HG02884 (cell line): ENCODE data around the gene RAB14.
"Not testable (repeated sequence)": the region's sequence is repeated elsewhere in the genome, so short reads cannot be mapped to it uniquely, and the experiment has no call there.

Source experiments
- ATAC-seq: cut with Tn5 transposase; IDR thresholded peaks from one replicate; pipeline ENCODE4 v1.9.1; 2021; ENCODE audit warnings: mild to moderate bottlenecking, moderate library complexity; ENCODE audit not compliant: unreplicated experiment

RAB14 gene

DNA sequence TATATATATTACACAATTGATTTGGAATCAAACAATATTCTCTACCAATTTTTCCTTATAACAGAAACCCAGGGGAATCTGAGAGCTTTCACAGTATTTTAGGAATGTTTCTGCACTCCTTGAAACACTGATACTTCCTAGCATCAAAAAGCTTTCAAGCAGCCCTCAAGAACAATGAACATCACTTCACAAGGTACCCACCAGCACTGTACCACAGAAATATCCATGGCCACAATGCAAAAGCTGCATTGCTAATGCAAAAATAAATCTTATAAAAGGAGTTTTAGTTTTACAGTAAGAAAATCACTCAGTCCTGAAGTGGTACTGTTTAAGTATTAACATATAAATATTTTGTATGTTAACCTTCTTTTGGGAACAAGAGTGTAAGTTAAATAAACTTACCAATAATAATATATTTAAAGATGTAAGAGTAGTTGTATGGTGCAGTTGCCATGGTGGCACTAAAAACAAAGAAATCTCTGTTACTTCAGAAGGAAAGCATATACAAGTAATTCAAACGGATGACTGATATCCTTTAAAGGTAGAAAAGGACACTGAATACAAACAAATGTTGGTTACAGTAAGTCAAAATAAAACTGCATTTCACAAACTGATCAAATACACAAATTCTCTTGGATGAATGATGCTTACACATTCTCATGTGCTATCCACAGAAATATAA lies 8.6 kb downstream of the RAB14 start:
- ATAC-seq: no peak

- no peak for ATAC-seq
Observed at GRCh38 chr9:121192518-121192917, 9.2 kb downstream of the RAB14 start.

DNA sequence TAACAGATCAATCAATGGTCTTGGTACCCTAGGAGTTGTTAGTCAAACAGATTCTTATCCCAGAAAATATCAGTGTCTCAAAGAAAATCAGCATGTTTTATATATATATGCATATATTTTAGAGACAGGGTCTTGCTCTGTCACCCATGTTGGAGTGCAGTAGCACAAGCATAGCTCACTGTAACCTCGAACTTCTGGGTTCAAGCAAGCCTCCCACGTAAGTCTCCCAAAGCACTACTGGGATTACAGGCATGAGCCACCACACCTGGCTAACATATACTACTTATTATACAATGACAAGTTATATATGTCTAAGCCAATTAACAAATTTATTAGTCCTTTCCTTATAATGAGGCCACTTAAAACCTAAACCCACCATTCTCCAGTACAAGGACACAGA lies 10.4 kb downstream of the RAB14 start:
- ATAC-seq: no peak

- no peak for ATAC-seq
Observed at GRCh38 chr9:121189660-121190059, 12.0 kb downstream of the RAB14 start.

DNA sequence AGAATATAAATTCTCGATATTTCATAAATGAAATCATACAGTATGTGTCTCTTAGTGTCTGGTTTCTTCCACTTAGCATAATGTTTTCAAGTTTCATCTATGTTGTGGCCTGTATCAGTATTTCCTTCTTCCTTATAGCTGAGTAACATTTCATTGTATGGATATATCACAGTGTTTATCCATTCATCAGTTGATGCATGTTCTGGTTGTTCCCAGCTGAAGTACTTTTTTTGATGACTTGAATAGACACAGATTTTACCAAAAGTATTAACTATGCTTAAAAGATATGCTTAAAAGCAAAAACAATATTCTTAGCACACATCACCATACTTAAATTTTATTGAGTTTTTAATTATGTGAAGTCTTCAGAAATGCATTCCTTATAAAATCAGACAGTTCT lies 12.7 kb downstream of the RAB14 start:
- ATAC-seq: no peak

- no peak for ATAC-seq
Observed at GRCh38 chr9:121187636-121188305, 13.9 kb downstream of the RAB14 start.

DNA sequence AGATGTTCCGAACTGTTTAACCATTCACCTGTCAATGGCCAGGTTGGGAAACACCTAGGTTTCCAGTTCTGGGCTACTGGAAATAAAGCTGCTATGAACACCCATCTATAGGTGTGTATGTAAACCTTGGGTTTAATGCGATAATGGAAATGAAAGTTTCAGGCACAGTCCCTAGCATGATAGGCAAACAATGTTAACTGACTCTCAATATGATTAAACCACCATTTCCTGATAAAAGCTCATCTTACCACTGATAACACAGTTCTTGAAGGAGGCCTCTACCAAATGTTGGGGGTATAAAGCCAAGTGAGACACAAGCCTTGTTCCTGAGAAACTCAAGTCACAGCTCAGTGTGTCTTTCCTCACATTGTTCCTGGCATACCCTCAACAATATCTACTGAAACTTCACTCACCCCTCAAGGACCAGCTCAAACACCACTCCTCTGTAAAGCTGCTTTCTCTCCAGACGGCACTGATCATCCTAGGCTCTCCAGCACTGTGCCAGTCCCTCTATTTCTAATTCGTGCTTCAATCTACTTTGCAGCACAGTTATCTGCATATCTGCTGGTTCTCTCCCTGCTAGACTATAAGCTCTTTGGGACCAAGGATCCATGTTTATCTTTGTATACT lies 15.8 kb downstream of the RAB14 start:
- no peak for ATAC-seq

DNA sequence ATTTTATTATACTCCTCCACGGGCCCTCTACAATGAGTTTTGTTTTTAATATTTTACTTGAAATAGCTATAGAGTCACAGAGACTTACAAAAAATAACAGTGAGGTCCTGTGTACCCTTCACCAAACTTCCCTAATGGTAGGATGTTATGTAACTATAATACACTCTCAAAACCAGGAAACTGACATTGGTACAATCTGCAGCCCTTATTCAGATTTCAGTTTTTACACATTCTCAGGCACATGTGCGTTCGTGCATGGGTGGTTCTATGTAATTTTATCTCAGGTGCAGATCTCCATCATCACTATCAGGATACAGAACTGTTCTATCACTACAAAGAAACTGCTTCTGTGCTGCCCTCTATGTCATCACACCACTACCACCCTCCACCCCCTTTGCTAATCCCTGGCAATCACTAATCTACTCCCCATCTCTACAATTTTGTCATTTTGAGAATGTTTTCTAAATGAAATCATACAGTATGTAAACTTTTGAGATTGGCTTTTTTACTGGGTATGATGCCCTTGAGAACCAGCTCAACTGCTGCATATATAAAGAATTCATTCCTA lies 16.4 kb downstream of the RAB14 start:
- ATAC-seq: no peak

DNA sequence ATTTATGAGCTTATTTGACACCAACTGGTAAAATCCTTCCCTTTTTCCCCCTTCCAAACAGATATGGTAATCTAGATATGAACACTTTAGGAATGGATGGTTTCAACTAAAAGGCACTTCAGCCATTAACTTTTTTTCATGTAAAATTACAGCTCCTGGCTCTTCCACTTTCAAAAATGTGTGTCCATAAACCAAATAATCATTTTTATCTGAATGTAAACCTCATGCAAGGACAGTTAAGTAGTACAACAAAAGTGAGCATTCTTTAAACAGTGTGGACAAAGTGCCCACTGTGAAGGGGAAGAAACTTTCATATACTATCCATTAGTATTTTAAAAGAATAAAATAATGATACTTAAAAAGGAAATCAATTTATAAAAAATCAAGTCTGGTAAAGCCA lies 17.2 kb downstream of the RAB14 start:
- no peak for ATAC-seq

GRCh38 chr9:121183666-121184423 lies 17.8 kb downstream of the RAB14 start:
- ATAC-seq: no peak

GRCh38 chr9:121182989-121183388 lies 18.7 kb downstream of the RAB14 start:
- no peak for ATAC-seq

DNA sequence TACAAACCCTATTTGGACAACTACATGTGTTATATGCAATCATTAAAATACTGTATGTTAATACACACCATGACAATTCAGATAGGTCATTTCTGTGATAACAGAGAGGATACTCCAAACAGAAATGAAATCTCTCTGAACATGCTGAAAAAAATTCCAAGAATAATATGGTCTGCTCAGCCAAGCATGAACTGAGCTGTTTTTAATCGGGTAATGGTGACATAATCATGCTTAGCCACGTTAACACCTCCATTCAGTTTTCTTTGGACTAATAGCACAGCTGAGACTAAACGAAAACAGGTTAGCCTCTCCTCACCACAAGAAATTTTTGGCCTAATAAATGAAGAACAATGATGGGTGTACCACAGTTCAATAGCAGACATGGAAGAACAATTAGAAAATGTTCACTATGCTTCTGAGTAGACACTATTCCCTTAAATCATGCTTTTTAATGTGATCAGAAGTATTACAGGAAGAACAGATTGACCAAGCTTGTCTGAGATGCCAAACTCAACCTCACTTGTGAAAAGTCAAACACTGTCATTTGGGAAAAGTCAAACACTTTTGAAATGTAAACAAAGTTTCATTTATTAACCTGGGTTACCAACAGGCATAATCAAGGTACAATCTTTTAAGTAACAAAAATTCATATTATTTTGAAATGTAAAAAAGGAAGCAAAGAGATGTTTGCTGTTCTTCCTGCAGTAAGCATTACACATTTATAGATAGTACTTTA lies 19.4 kb downstream of the RAB14 start:
- no peak for ATAC-seq

DNA sequence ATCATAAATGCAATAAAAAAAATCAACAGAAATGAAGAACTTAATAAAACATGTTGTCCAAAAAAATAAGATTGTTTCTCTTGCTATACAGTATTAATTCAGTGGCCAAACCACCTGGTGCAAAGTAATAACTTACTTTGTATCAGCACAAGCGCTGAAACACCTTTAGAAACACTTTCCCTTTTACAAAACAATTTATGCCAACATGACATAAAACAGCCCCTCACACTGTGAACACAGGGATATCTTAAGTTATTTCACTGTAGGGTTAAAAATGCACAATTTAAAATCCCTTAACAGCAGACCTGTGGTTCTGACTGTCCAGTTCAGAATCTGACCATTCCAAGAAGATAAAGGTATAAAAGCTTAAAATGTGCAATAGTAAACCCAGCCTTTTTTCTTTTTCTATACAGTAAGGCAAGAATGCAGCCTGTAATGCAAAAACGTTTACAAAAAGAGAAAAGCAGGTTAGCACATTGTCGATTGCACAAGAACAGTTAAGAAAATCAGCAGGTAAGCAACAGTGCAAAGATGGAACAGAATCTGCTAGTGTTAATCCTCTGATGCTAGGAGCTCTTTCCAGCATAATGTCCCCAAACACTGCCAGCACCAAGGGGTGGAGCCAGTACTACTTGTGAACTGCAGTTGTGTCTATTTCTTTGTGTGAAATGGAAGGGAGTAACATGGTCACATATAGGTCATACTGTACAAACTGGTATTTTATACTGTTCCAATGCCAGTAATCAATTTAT lies 21.6 kb downstream of the RAB14 start:
- ATAC-seq: no peak

DNA sequence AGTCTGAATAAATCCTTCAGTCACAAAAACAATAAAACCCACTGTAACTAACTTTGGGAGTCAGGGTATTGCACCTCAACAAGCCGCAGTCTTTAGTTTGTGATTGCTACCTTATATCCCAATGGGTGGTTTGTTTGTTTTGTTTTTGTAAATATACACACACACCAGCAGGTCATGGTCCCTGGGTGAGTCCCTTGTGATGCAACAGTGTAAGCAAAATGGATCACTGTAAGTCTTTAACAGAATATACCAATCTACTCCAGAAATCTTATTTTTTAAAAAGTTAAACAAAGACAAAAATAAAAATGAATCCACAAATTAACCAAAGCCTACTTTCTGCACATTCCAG lies 22.3 kb downstream of the RAB14 start:
- ATAC-seq: not testable (repeated sequence)

DNA sequence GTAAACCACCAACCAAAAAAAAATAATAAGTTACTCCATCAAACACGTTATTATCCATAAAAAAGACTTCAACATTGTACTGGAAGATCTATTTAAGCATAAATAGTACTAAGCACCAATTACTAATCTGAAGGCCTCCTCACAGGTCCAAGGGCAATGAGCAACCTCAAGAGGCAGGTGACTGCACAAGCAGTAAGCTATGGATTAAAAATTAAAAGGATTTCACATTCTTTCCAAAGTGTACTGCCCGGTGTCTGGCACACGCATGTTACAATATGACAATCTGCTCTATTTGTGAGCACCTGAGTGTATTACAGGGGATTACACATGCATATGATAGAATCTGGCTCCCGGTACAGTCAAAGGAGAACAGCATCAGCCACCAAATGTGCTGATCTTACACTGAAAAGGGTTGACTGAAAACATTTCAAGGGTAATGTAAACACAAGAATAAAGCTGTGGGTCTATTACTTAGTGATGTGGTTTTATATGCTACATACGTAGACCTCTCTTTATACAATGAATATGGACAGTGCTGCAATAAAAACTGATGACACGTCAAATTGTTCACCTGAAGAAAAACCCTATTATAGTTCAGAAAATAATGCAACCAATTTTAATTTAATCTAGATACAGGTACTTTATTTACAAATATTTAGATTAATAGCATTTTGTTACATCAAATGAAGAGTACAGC lies 22.8 kb downstream of the RAB14 start:
- ATAC-seq: no peak

GRCh38 chr9:121173501-121173900 lies 28.2 kb downstream of the RAB14 start:
- no peak for ATAC-seq

DNA sequence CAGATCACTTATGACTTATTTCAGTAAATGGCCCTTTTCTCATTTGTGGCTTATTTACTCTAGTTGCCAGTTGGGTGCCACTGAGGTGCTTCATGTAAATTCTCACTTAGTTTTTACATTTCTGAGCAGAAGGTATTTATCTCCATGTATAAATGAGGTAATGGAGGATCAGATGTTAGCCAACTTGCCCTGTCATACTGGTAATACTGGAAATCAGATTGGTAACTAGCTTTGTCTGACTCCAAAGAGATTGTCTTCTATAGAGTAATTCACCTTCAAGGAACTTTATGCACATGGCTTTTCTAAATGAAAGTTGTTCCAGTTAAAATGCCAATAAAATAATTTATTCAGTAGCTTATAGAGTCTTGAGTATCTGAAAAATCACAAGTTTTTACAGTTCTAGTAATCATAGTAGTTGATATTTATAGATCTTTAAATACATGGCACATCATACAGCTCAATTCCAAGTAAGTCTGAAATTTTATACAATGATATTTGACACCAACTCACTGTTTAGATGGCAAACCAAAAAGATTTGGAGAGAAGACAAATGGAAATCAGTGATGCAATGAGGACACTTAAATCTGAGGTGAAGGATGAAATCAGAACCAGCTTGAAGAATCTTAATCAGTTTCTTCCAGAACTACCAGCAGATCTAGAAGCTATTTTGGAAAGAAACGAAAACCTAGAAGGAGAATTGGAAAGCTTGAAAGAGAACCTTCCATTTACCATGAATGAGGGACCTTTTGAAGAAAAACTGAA lies 28.8 kb downstream of the RAB14 start:
- no peak for ATAC-seq

DNA sequence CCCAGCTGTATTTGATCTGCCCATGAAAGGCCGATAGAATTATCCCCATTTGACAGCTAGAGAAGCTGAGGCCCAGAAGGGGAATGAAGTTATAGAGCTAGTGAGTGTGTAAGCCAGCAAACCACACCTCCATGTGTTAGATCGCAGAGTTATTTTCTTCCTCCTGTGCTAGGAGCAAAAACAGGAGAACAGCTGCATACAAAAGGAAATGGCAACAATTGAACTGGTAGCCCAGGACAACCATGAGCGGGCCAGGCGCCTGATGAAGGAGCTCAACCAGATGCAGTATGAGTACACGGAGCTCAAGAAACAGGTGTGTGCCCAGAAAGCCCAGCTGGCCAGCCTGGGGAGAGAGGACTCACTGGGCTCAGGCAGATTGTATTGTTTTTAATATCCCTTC lies 30.4 kb downstream of the RAB14 start:
- ATAC-seq: no peak
